NCI-H748 treated with DMSO at 0.1 percent for 48 hours (cell line): ENCODE data around the gene SEPTIN1.

ENCODE experiments used
- DNase-seq: peaks from one replicate; lab custom pipeline; 2025; lab: John Stamatoyannopoulos, UW

Gene SEPTIN1

DNA sequence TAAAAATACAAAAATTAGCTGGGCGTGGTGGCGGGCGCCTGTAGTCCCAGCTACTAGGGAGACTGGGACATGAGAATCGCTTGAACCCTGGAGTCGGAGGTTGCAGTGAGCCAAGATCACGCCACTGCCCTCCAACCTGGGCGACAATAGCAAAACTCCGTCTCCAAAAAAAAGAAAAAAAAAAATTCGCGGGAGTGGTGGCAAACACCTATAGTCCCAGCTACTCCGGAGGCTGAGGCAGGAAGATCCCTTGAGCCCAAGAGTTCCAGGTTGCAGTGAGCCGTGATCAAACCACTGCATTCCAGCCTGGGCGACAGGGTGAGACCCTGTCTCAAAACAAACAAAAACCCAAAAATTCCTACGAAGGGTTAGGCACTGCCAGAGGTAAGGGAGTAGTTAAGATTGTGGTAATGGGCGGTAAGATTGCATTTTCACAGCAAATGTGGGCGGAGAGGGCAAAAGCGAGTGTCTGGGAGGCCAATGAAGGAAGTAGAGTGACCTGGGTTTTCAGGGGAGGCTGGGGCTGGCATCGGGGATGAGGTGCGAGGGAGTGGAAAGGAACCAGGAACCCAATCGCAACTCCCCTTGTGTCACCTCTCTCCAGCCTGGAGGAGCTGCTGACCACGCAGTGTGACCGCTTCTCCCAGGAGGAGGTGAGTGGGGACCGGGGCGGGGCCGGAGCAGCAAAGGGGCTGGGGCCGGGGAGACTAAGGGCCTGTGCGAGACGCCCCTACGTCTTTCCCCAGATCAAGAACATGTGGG, 5.1 kb downstream of the SEPTIN1 start:
- DNase-seq, result no peak

DNA sequence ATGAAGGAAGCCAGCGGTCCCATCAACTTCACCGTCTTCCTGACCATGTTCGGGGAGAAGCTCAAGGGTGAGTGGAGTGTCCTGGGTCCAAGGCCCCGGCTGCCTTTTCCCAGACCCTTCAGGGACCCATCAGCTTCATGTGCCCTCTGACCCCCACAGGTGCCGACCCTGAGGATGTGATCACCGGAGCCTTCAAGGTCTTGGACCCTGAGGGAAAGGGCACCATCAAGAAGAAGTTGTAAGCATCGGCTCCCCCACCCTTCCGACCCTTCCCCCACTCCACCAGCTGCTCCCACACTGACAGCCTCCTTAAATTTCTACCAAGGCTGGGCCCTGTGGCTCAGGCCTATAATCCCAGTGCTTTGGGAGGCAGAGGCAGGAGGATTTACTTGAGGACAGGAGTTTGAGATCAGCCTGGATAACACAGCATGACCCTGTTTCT, 5.9 kb downstream of the SEPTIN1 start:
- DNase-seq, result no peak

DNA sequence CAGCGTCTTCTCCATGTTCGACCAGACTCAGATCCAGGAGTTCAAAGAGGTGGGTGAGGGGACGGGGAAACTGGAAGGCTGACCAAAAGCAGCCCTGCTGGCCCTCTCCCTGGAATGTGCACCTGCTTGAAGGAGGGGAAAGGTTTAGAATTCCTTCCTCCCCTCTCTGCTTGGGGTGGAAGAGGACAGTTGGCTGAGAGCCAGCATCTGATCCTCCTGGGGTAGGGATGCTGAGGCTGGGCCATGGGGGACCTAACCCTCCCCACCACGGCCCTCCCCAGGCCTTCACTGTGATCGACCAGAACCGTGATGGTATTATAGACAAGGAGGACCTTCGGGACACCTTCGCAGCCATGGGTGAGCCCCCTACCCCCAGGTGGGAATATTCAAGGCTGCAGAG, 6.5 kb downstream of the SEPTIN1 start:
- no peak for DNase-seq

DNA sequence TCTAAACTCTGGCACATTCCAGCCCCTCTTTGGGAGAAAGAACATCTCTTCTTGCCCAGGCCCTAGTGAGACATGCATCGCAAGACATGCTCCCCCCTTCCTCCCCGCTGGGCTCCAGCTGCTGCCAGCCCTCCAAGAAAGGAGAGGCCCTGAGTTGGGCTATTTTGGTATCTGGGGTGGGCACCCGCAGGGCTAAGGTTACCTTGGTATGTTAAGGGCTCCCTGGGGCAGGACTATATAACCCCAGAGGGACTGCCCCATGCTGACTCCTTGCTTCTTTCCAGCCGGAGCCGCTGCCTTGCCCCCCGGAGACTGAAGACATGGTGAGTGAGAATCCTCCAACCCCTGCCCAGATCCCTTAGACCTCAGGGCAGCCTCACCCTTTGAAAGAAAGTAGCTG, 7.8 kb downstream of the SEPTIN1 start, which contains the start of gene MYL11:
MYL11 (plus strand) TSS at position 265 of the 400 bp plus-strand sequence; CDS start at position 321, 56 bp downstream.
- DNase-seq, result no peak

DNA sequence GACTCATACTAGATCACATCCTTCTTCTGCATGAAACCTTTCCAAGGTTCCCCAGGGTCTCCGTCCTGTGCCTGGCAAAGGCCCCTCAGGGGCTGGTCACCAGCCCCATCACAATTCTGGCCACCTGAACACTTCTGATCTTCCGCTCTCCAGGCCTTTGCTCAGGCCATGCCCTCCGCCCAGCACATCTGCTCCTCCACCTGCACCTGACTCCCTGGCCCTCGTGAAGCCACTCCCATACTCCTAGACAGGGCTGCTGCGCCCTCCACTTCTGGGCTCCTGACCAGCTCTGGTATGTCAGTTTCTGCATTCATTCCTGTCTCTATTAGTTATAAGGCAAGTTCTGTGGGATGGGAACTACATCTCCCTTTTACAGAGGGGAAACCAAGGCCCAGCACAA, 9.6 kb downstream of the SEPTIN1 start:
- DNase-seq, result no peak

DNA sequence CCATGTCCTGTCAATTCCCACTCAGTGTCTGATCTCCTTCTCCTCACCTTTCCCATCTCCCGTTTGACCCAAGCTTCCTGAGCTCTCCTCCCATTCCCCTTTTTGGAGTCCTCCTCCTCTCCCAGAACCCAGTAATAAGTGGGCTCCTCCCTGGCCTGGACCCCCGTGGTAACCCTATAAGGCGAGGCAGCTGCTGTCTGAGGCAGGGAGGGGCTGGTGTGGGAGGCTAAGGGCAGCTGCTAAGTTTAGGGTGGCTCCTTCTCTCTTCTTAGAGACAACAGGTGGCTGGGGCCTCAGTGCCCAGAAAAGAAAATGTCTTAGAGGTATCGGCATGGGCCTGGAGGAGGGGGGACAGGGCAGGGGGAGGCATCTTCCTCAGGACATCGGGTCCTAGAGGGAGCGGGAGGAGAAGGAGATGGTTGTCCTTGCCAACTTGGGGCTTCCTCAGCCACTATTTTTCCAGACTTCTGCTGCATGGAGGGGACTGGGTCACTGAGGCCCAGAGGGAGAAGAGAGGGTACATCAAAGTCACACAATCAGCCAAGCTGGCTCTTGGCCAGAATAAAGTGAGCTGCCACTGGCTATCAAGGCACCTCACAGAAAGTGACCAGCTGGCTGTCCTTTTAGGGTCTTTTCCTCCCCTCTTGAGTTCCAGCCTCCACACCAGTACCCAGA, 10.2 kb downstream of the SEPTIN1 start:
- DNase-seq, result no peak

DNA sequence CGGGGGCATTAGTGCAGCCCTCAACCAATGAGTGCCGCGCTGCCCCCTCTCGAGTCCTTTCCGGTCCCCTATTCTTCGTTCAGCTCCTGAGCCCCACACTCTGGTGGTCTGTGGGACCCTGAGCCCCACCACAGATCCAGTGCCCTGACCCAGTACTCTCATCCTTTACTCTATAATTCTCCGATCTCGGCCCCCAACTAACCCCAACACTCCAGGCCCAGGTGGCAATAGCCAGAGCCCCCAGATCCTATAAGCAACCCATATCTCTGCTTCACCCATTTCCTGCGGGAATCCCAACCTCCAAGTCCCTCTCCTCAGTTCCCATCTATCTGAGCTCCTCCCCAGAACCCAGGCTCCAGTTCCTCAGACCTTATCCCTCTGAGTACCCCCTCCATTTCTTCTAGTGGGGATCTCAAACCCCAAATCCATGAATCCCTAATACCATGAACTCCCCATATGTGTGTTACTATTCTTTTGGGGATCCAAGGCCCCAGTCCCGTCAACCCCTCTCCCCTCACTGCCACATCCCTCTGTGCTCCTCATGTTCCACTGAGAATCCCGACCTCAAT, 11.0 kb downstream of the SEPTIN1 start:
- no peak for DNase-seq

DNA sequence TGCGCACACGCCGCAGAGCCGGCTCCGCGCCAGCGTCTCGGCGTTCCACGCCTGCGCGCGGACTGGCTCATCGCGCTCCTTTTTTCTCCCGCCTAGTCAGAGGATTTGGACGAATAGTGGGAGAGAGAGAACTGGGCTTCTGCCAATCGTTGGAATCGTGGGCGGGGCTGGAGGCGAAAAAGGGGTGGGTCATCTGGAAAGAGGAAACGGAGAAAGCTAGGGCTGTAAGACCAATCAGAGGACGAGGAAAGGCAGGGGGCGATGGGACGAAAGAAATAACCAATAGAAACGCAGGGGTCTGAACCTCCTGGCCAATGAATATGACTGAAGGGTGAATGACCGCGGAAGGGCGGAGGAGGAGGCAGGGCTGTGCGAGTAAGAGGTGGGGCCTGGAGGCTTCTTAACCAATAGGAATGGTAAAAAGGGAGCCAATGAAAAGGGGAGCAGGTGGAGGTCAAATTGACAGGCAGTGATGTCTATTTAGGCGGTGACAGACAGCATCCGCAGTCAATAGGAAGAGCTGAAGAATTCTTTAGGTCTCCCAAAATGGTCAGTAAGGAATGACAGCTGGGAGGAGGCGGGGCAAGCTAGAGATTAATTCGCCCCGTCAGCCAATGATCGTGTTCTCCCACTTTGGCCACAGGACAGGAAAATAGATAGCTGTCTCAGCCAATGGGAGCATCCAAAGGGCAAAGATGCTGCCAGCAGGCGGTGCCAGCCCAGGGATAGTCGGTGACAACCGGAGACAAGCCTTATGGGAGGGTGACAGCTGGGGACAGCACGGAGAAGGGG, 11.7 kb downstream of the SEPTIN1 start, which contains the start of gene TBC1D10B:
TBC1D10B (minus strand) TSS at position 39 of the 792 bp plus-strand sequence. CDS start 311 bp downstream, outside the sequence.
- DNase-seq, result peak; percentile 98

DNA sequence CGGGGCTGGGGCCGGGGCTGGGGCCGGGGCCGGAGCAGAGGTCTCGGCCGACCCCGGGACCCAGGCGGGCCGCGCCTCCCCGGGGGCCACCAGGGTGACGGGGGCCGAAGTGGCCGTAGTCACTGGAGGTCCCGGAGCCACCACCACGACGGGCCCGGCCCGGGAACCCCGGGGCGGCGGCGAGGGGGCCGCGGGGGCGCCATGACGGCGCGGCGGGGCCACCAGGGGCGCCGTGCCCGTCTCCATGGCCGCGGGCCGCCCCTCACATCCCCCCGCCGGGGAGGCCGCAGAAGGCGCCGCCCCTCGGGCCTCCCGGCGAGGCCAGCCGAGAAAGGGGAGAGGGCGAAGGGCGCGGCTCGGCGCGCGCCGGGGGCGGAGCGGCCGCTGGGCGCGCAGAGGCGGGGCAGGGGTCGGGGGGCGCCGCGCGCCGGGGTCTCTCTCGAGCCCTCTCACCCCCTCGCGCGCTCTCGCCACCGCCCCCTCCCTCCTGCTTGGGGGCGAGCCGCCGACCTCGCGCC, 12.4 kb downstream of the SEPTIN1 start:
- no peak for DNase-seq

DNA sequence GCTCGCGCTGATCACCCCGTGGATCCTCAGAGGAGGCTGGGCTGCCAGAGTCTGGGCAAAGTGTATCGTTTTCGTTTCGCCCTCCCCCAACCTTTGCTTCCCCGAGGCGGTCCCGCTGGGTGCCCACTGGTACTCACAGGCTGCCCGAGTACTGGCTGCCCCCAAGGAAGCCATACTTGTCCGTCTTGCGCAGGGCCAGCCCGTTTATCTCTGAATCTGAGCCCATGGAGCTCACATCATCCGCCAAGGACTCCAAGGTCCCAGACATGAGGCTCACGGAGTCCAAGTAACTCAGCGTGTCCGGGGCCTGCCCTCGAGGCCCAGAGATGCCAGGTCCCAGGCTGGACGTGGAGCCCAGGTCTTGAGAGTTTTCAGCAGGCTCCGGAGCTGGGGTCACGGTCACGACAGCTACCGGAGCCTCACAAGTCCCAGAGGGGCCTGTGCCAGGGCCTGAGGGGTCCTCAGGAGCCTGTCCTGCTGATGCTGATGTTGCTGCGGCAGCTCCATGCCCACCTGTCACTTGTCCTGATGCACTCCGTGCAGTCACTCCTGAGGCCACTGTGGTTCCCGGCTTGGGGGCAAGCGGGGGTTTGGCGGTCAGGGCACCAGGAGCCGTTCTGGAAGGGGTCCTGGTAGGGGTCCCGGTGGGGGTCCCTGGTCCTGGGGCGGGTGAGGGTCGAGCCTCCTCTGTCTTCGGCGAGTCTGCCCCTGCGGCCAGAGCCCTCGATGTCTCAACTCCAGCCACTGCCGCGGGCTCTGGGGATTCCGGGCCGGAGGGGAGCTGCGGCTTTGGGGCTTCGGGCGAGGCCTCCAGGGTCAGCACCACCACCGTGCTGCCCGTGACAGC, 13.0 kb downstream of the SEPTIN1 start:
- no peak for DNase-seq

DNA sequence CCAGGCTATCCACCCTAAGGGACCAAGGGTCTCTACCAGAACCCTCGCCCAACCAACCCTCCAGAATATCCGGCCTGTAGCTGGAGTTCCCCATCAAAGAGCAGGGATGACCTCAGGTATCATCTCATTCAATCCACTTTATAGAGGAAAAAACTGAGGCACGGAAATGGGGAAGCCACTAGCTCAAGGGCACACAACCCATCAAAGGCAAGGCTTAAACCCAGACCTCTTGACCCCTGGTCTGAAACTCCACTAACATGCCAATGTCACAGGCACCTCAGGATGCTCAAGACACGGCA, 13.6 kb downstream of the SEPTIN1 start:
- no peak for DNase-seq

DNA sequence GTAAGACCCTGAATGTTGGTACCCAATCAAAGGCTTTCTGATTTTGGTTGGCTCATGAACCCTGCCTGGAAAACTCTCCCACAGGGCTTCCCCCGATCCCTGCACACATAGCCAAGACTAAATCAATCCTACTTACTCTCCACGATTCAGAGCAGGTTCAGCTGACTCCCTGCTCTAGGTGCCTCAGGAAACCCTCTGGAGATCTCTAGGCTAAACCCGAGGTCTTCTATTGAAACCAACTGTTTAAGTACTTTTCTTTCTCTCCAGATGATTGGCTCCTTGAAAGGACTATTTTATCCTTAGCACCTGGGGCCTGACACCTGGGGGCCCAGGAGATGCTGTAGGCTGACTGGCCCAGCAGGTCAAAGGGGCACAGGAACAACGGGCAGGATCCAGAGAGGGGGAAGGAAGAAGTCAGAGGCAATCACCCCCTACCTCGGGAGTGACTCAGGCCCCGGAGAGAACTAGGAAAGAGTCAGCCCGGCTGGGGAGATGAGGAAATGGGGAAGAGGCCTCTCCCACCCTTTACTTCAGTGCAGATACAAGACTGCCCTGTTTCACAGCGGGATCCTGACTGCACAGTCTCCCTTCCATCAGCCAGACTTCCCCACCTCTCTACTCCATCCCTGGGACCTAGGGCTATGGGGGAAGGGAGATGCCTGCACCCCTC, 14.1 kb downstream of the SEPTIN1 start:
- DNase-seq, result no peak

DNA sequence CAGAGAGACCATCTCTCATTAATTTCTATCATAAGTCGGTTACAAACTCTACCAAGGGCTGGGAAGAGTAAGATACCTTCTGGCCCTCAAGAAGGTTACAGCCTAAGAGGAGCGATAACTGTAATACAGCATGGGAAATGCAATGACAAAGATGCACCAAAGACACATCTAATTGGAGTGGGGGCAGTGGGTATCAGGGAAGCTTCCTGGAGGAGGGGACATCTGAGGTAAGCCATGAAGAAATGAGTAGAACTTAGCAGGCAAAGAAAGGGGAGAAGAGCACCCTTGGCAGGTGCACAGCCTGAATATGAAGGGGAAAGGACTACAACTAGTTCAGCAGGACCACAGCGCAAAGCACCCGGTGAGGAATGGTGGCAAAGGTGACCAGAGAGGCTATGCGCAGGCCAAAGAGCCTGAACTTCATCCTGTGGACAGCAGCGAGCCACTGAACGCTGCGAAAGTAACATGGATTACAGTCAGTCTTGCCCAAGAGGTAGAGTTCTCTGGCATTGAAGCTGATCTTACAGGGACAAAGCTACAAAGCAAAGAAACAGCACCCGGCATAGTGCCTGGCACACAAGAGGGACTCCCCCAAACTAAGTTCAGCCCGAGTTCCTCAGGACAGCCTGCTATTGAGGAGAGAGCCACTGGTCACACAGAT, 14.9 kb downstream of the SEPTIN1 start:
- DNase-seq, result no peak

DNA sequence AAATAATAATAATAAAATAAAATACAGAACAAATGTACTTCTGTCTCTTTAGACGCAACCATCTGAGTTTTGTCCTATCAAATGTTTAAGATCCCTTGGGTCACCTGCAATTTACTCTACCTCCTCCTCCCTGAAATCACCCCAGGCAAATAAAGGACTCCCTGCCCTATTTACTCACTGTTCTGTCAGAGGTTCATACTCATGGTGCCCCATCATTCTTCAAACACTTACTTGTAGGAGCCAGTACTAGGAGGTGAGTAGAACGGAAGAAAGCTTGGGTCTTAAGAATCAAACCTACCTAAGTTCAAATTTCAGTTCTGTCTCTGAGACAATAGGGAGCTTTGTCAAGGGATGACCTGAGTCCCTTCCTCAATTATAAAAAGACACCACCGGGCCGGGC, 15.8 kb downstream of the SEPTIN1 start:
- no peak for DNase-seq

DNA sequence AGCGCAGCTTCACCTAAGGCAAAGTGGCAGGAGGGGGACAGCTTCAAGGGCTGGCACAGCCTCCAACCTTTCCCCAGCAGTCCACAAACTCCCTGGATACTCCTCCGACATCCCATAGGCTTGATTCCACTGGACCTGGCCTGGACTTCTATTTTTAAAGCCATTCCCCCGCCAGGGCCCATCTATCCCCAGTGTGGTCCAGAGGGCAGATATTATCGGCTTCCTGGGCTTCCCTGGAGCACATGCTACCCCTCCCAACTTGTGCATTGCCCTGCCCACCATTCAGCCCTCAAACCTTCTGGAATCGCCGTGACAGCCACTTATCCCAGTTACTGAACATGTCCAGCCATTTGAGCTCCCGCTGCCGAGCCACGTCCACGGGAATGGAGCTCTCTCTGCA, 17.2 kb downstream of the SEPTIN1 start:
- no peak for DNase-seq

DNA sequence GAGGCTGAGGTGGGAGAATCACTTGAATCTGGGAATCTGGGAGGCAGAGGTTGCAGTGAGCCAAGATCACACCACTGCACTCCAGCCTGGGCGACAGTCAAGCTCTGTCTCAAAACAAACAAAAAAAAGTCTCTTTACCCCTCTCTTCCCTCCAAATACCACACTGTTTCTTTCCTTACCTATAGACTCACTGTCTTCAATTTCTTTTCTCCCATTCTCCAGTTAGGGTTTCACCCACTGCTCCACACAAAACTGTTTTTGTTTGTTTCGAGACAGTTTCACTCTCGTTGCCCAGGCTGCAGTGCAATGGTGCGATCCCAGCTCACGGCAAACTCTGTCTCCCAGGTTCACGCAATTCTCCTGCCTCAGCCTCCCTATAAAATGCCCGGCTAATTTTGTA, 21.2 kb downstream of the SEPTIN1 start:
- no peak for DNase-seq

DNA sequence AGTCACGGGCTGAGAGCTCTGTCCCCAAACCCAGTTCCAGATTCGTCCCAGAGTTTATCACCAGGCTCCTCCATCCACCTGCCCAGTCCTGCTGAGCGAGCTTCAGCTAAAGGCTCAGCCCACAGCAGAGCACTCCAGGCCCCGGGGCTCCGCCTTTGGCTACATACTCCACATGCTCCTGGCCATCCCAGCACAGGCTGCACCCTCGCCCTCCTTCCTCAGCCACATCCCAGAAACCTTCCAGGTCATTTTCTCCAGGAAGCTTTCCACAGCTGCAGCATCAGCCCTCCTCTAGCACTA, 22.5 kb downstream of the SEPTIN1 start:
- no peak for DNase-seq

DNA sequence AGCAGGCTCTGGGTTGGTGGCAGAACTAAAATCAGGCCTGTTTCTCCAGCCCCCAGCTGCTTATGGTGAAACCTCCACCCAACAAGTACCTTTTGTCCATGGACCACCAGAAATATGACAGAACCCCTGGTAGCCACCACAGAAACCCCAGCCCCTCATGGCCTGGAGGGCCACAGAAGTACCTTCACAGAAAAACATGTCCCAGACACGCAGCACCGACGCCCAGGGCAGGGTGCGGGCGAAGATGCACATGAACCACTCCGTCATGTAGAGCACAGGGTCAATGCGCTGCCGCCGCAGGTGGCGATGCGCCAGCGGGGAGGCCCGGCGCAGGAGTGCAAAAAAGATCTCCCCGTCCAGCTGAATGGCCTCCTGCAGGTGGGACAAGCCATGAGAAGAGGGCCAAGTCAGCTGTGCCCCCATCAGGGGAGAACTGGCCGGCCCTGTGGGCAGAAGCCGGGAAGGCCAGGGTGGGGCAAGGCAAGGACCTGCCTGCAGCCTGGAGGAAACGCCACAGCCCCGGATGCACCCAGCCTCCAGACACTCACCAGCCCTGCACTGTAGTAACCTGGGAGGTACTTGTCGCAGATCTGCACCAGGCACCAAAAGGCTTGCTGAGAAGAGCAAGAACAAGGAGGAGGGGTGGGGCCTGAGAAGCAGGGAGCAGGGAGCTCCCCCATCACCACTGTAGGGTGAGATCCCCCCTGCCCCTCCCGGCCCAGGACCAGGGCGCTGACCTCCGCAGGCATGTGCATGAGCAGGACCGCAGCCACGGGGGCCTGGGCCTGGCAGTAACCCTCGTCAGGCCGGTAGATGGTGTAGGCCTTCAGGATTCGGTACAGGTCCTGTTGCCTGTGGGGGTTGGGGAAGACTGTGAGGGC, 23.1 kb downstream of the SEPTIN1 start:
- no peak for DNase-seq

DNA sequence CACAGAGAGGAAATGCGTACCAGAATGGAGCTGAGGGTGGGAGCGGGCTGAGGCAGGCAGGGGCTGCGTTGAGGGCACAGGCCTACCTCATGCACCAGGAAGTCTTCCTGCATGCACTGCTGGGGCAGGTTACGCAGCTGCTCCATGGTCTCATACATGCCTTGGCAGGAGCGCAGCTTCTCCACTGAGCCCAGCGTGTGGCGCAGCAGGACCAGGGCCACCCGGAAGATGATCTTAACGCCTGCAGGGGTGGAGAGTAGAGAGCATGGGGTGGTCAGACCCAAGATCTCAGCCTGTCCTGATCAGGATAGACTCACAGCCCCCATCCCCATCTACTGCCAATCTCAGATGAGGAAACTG, 23.8 kb downstream of the SEPTIN1 start:
- no peak for DNase-seq
